HG02763 (cell line): ENCODE measurements around the gene TSGA10IP.

Experiments used
- ATAC-seq: cut with Tn5 transposase; IDR thresholded peaks from one replicate; pipeline ENCODE4 v1.9.1; 2021; ENCODE audit warnings: mild to moderate bottlenecking, moderate library complexity; ENCODE audit not compliant: unreplicated experiment

TSGA10IP gene

DNA sequence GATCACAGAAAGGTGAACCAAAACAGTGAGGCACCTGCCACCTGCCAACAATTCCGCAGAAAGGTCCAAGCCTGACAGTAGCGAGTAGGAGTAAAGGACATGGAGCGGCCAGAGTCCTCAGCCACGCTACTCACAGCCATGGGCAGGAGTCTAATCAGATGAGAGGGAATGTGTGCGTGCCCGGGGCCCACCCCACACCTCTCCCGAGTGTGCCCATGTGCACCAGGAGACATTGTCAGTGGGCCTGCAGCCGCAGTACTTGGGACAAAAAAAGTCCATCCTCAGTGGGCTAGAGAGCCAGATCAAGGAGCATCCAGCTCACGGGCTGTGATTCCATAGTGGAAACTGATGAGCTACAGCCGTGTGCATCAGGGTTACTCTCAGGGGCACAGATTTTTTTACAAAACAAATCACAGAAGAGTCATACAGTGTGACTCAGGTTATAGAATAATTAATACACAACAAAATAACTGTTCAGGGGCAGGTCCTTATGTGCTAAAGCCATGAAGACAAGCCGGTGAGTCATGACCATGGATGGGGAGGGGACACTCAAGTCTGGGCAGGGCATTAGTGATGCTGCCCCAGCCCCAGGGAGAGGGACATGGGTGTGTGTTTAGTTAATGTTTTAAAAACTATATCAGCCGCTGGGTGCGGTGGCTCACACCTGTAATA lies 28.3 kb downstream of the TSGA10IP start:
- ATAC-seq: no peak

DNA sequence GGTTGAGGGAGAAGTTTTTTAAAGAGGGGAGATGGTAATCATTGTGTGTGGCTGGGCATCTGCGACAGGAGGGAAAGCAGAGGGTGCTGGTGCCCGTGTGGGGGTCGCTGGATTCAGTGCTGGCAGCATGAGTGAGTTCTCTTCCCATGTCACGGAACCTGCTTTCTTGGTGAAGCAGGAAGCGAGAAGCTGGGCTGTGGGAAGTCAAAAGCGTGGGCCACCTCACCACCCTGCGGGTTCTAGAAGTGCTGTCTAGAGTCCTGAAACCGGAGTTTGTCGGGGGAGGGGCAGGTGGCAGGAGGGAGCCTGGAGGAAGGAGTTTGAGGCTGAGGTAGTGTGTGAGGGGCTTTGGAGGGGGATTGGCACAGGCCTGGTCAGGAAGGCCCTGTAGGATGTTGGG lies 30.5 kb downstream of the TSGA10IP start:
- no peak for ATAC-seq

DNA sequence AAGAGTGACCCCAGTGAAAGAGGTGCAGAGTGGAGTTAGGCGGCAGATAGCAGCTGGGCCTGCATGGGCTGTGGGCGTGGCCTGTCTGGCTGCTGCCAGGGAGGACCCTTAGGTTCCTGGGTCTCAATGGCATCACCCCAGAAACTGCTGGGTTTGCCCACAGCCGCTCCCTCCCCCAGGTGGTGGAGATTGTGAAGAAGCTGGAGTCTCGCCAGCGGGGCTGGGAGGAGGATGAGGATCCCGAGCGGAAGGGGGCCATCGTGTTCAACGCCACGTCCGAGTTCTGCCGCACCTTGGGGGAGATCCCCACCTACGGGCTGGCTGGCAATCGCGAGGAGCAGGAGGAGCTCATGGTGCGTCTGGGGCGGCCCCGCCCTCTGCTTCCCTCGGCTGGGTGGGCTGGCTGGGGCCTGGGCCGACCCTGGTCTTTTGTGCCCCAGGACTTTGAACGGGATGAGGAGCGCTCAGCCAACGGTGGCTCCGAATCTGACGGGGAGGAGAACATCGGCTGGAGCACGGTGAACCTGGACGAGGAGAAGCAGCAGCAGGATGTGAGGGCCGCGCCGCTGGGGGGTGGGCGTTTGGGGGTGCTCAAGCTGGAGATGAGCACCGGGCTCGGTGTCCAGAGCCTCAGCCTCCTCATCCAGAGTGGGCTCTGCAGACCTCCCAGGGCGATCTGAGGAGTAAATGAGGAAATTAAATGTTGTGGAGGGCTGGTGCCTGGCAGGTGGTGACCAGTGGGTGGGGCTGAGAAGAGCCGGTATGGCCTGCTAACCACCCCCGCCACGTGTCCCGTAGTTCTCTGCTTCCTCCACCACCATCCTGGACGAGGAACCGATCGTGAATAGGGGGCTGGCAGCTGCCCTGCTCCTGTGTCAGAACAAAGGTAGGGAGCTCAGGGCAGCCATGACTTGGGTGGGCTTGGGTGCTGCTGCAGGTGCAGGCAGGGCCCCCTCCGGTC lies 31.2 kb downstream of the TSGA10IP start:
- no peak for ATAC-seq

GRCh38 chr11:65977621-65978390 lies 32.5 kb downstream of the TSGA10IP start:
- no peak for ATAC-seq

GRCh38 chr11:65978391-65979238 lies 33.3 kb downstream of the TSGA10IP start:
- ATAC-seq: no peak

GRCh38 chr11:65979261-65979759 lies 34.0 kb downstream of the TSGA10IP start:
- ATAC-seq: no peak

- ATAC-seq: no peak
Measured at GRCh38 chr11:65981101-65981740, 35.9 kb downstream of the TSGA10IP start.

- ATAC-seq: no peak
Measured at GRCh38 chr11:65981972-65982823, 36.9 kb downstream of the TSGA10IP start.

DNA sequence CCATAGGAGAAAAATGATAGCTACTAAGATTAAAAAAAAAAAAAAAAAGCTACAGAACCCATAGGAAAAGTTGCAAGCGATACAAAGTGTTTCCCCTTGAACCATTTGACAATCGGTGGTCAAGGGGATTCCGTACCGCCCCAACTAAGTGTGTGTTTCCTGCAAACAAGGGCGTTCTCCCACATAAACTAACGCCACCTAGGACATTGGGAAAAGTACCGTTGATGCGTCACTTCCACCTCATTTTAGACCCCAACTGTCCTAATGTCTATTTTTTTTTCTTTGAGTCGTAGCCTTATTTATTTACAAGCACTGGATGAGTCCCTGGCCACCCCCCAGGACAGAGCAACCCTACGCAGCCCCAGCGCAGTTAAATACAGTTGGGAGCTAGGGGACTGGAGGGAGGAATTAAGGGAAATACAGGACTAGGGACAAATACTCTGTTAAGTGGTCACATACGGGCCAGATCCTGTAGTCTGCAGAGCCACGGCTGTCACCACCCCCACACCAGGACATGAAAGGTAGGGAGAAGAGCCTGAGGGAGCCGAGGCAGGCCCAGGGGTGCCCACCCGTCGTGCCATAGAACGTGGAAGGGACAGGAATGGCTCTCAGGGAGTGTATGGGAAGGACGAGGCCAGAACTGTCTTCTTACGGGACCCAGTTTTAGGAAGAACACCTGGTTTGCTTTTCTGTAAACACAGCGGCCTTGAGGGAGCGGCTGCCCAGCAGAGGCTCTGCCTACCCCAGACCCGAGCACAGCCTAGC lies 37.7 kb downstream of the TSGA10IP start:
- no peak for ATAC-seq

GRCh38 chr11:65983589-65983987 lies 38.3 kb downstream of the TSGA10IP start:
- no peak for ATAC-seq

DNA sequence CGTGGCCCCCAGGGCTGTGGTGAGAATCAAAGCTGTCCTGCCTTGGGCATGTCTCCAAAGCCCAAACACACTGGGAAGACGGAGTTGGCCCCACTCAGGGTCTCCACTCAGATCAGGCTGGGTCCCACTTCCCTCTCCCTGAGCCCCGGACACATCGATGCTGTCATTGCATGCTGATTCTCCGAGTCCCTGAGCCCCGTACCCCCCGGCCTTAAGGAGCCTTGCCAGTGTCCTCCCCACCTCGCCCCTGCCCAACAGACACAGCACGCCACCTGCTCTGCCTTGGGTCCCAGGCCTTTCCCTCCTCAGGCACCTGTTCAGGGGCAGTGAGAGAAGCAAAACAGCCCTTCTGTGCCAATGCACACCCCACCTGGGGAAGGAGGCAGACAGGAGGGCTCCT lies 42.1 kb downstream of the TSGA10IP start:
- ATAC-seq: no peak

DNA sequence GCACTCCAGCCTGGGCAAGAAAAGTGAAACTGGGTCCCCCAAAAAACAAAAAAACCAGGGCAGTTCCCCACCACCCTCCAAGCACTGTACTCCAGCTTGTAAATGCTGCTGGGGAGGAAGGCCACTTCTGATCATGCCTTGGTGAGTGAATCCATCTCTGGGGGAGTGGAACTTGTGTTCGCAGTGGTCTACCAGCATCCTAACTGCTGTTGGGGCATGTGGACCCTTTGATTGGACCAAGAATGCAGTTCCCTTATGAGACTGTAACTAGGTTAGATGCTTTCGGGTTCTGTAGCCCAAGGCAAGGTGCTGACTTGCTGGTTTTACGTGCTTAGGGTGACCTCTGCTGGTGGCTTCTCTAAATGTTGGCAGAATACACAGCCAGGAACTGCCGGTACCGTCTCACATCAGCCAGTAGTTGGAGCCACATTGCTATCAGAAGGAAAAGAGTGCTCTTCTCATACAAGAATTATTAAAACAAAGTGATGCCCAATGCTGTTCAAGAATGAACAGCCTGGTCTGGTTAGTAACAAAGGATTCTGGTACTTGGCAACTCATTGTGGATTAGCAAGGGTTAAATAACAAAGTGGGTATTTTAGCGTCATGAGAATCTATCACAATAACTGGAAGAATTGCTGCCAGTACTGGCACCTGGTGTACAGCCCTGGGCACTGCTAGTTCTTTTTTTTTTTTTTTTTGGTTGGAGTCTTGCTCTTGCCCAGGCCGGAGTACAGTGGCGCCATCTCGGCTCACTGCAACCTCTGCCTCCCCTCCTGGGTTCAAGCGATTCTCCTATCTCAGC lies 43.7 kb downstream of the TSGA10IP start:
- ATAC-seq: peak; percentile 88

- no peak for ATAC-seq
Measured at GRCh38 chr11:65992056-65992455, 46.8 kb downstream of the TSGA10IP start.

- ATAC-seq: no peak
Measured at GRCh38 chr11:65997286-65997685, 52.0 kb downstream of the TSGA10IP start.

GRCh38 chr11:66001942-66002647 lies 56.8 kb downstream of the TSGA10IP start, which contains the start of the genes BANF1 and EIF1AD:
BANF1 (plus strand) TSS chr11:66002503; CDS start chr11:66003251, 748 bp downstream.
EIF1AD (minus strand) TSS chr11:66002157; CDS start chr11:66000389, 1,768 bp downstream.
- ATAC-seq: peak; percentile 76

DNA sequence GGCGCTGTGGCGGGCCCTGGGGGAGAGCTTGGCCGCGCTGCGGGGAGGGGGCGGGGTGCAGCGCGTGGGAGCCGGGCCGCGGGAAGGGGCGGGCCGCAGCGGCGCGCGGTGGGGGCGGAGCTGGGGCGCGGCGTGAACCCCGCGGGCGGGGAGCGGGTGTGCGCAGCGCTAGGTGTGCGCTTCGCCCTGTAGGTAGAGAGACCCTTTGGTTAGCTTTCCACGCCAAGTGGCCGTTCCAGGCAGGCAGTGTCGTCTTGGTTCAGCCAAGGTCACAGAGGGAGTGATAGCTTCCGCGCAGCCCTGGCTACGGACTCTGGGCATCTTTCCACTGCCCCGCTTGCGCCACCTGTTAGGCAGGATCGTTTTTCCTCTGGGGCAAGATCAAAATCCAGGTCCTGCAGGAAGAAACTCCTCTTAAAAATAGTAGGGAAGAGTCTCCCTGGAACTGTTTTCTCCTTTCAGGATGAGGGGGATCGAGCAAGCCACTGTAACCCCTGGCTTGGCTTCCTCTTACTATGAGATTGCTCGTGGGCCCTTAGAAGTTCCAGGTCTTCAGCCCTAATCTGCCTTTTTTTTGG lies 57.5 kb downstream of the TSGA10IP start:
- ATAC-seq: peak; percentile 48
